Heart right ventricle (tissue), 16 donors: ENCODE measurements around the gene LRRC52. TPM values are rescaled to one million over a fixed set of nuclear protein-coding genes. Genes with fewer than 3 reads are reported as not detected.

Experiments used
- ATAC-seq, 8 donors: fragments of 200-7000 bp; cut with Tn5 transposase; one replicate each; pipeline ENCODE4 v1.9.1; 2020; ENCODE audit warnings: mild to moderate bottlenecking in 8 of 8, moderate library complexity in 8 of 8, moderate number of reproducible peaks in 1 of 8
- DNase-seq, 2 donors: peaks; one replicate each; pipeline ENCODE4 v3.0.0-alpha.2; 2020
- H3K27ac ChIP-seq, 10 donors: fragments of 200-600 bp; sonication (generic) in 2 of 10; one replicate each; pipeline versions ENCODE4 v1.5.0 to v1.8.0; 2020 to 2022; ENCODE audit warnings: mild to moderate bottlenecking in 3 of 10
- H3K27me3 ChIP-seq, 7 donors: fragments of 200-600 bp; one replicate each; pipeline ENCODE4 v1.8.0; 2021 to 2022; ENCODE audit warnings: mild to moderate bottlenecking in 2 of 7
- H3K36me3 ChIP-seq, 9 donors: fragments of 200-600 bp; sonication (generic) in 1 of 9; one replicate each; pipeline versions ENCODE4 v1.5.0 to v1.8.0; 2020 to 2022; ENCODE audit warnings: mild to moderate bottlenecking in 2 of 9
- H3K4me1 ChIP-seq, 9 donors: fragments of 200-600 bp; sonication (generic) in 1 of 9; one replicate each; pipeline versions ENCODE4 v1.5.0 to v1.8.0; 2020 to 2022; ENCODE audit warnings: mild to moderate bottlenecking in 4 of 9
- H3K4me3 ChIP-seq, 10 donors: fragments of 200-600 bp; sonication (generic) in 2 of 10; one replicate each; pipeline versions ENCODE4 v1.5.0 to v1.8.0; 2020 to 2022; ENCODE audit warnings: mild to moderate bottlenecking in 7 of 10, moderate library complexity in 2 of 10
- H3K9me3 ChIP-seq, 11 donors: fragments of 200-600 bp in 10 of 11; sonication (generic) in 2 of 11; one replicate each; pipeline versions ENCODE4 v1.5.0 to v1.8.0; 2013 to 2022; ENCODE audit warnings: mild to moderate bottlenecking in 2 of 11, control low read depth in 1 of 11, moderate library complexity in 1 of 11
- CTCF ChIP-seq, 9 donors: fragments of 200-600 bp; sonication (generic) in 2 of 9; IDR thresholded peaks; one replicate each; pipeline versions ENCODE4 v1.5.0 to v1.8.0; 2021 to 2022; ENCODE audit warnings: antibody characterized with exemption in 9 of 9, mild to moderate bottlenecking in 5 of 9, moderate library complexity in 1 of 9
- WGBS, 2 donors: extraction: QIAGEN DNeasy Blood & Tissue Kit; methylation state at CpG; one replicate each; pipeline ENCODE4 v1.1.7; 2013; ENCODE audit warnings: inconsistent platforms in 1 of 2; 5-methylcytosine and 5-hydroxymethylcytosine counted together
- intact Hi-C, 10 donors: fragments of 100-400 bp; cut with DNase I; formaldehyde crosslinking; loops; one replicate each; pipeline versions ENCODE4 v1.11.1 to v1.14.2; 2022
- polyA plus RNA-seq, 2 donors: library from polyadenylated mRNA; stranded (reverse); fragments of 200-250 nt; gene quantifications; one replicate each; pipeline ENCODE4 v1.2.3, GENCODE V29; 2013
- total RNA-seq, 10 donors: library from RNA; stranded (reverse); fragmentation: NEBNext Ultra II Directional in 3 of 10; extraction: Animal tissue kit (Norgen Biotek cat#: 25700) in 3 of 10; gene quantifications; one replicate each; pipeline versions ENCODE4 v1.2.1 to v1.2.4, GENCODE V29; 2021 to 2023
- donor health status: Arrhythmogenic right ventricular cardiomyopathy.
- donor health status: ischemic (EF 13 %, LVEDD 7.1; RV severe dilation, severe dysfunction).
- donor health status: healthy with polysubstance abuse.
- donor health status: DM: no; HTN: yes; CAD: no.
- donor health status: DM: no; HTN: no; CAD: no.
- donor health status: ischemic (EF 25% LVEDD 6.9; RV normal size, moderate dysfunction).
- donor health status: ischemic (EF 25% LVEDD 5.7; RV mildly dilated, moderate dysfunction).
- donor health status: healthy.
- donor health status: DM: yes; HTN: yes; CAD: no.
- donor health status: Ischemic cardiomyopathy.
- donor health status: ischemic (EF 35%, LVEDD 5.7; RV mildly dilated, moderate dysfunction).
- donor health status: nonischemic (EF 11% LVEDD 7.7; RV severe dilation, severe dysfunction).
- donor health status: DM: yes; HTN: yes; CAD: no.
- donor health status: PGD.
- donor health status: ischemic (EF 29% LVEDD 5.4; RV normal size, mild dysfunction).
- donor health status: nonischemic (EF 23%, LVEDD 6.1; RV moderate dilation, normal function).

Gene LRRC52
- total and polyA plus RNA-seq, 12 donors, result 0.16 to 1.6 (median 0.55) TPM; not detected in 3

GRCh38 chr1:165542647-165543046 lies 1.2 kb upstream of the LRRC52 start:
- Histone ChIP-seq H3K36me3 (no peaks in the 10 kb centered on the region), H3K4me3 (no peak overlapping the region), H3K4me1 (peaks cover 6 to 37% (median 13%) of the 10 kb centered on the region in 9 donors), H3K9me3 (no peaks in the 10 kb centered on the region), H3K27me3 (peaks cover 0 to 27% (median 0%) of the 10 kb centered on the region in 7 donors), H3K27ac (no peak overlapping the region)
- no peak for TF ChIP-seq CTCF (IDR thresholded peaks at IDR 0.05)
- DNase-seq, result no peak
- intact Hi-C loops, result loop anchor here in 3 of 10 donors (5.0 to 10.0 kb wide), 2 partner anchors 98 to 135 kb away; partner anchors contain the start of gene RXRG (in 1 of the 3)
- 0% methylated on average over 1 of the region's 1 CpG for WGBS, 2 donors
- no peak for ATAC-seq

GRCh38 chr1:165544996-165545395 lies 1.2 kb downstream of the LRRC52 start:
- no peak for ATAC-seq
- DNase-seq, result no peak
- no peak overlapping the region for H3K27ac ChIP-seq
- H3K36me3 ChIP-seq, result no peaks in the 10 kb centered on the region
- H3K4me1 ChIP-seq, result peaks cover 5 to 35% (median 10%) of the 10 kb centered on the region in 9 donors
- intact Hi-C loops, result loop anchor here in 5 of 10 donors (5.0 to 10.0 kb wide), 3 partner anchors 100 to 138 kb away; partner anchors contain the start of gene RXRG (in 1 of the 5)
- no peak for TF ChIP-seq CTCF (IDR thresholded peaks at IDR 0.05)
- H3K9me3 ChIP-seq, result no peaks in the 10 kb centered on the region
- no peak overlapping the region for H3K4me3 ChIP-seq
- H3K27me3 ChIP-seq, result peaks cover 0 to 27% (median 0%) of the 10 kb centered on the region in 7 donors

GRCh38 chr1:165545974-165546373 lies 2.2 kb downstream of the LRRC52 start:
- intact Hi-C loops, result loop anchor here in 3 of 10 donors (5.0 to 10.0 kb wide), 3 partner anchors 101 to 139 kb away; partner anchors contain the start of gene RXRG (in 1 of the 3)
- Histone ChIP-seq H3K4me3 (no peak overlapping the region), H3K27ac (no peak overlapping the region), H3K36me3 (no peaks in the 10 kb centered on the region), H3K9me3 (no peaks in the 10 kb centered on the region), H3K4me1 (peaks cover 0 to 28% (median 9%) of the 10 kb centered on the region in 9 donors), H3K27me3 (peaks cover 0 to 27% (median 0%) of the 10 kb centered on the region in 7 donors)
- ATAC-seq, result no peak
- no peak for TF ChIP-seq CTCF (IDR thresholded peaks at IDR 0.05)
- WGBS, 2 donors, result 52 to 56% methylated on average over 2 of the region's 2 CpGs
- DNase-seq, result no peak

- intact Hi-C loops, result loop anchor here in 3 of 10 donors (5.0 to 10.0 kb wide), 4 partner anchors 37 to 143 kb away; partner anchors contain the start of gene RXRG (in 1 of the 3)
- H3K4me1 ChIP-seq, result peaks cover 0 to 10% (median 0%) of the 10 kb centered on the region in 9 donors
- H3K27ac ChIP-seq, result no peak overlapping the region
- H3K9me3 ChIP-seq, result no peaks in the 10 kb centered on the region
- ATAC-seq (peak in 4 of 8 donors; percentile 36 to 72 (median 66)), DNase-seq (no peak)
- H3K4me3 ChIP-seq, result no peak overlapping the region
- H3K36me3 ChIP-seq, result no peaks in the 10 kb centered on the region
- WGBS, 2 donors, result 59 to 61% methylated on average over 2 of the region's 2 CpGs
- TF ChIP-seq CTCF (IDR thresholded peaks at IDR 0.05), result no peak
- H3K27me3 ChIP-seq, result peaks cover 0 to 10% (median 0%) of the 10 kb centered on the region in 7 donors
Measured at GRCh38 chr1:165549973-165550372, 6.2 kb downstream of the LRRC52 start.
